Osteoblast (primary cell): ENCODE measurements around the gene MBP. TPM values are rescaled to one million over a fixed set of nuclear protein-coding genes. Genes with fewer than 3 reads are reported as not detected.

ENCODE experiments used
- DNase-seq: peaks from one replicate; pipeline ENCODE4 v3.0.0; 2011; ENCODE audit warnings: low spot score, mixed read lengths; ENCODE audit not compliant: insufficient read length; ENCODE audit errors: missing footprints
- H2AFZ ChIP-seq: 2 replicates; pipeline ENCODE4 v1.6.0; 2011; ENCODE audit warnings: mild to moderate bottlenecking, low read length
- H3K27ac ChIP-seq: 2 replicates; pipeline ENCODE4 v1.5.1; 2011; ENCODE audit warnings: mild to moderate bottlenecking, low read depth, low read length, moderate library complexity
- H3K27me3 ChIP-seq: 2 replicates; pipeline ENCODE4 v1.6.0; 2012; ENCODE audit warnings: mild to moderate bottlenecking, control low read depth, inconsistent platforms, low read length, moderate library complexity; ENCODE audit not compliant: insufficient read depth
- H3K36me3 ChIP-seq: 2 replicates; pipeline ENCODE4 v1.5.1; 2011; ENCODE audit warnings: mild to moderate bottlenecking, low read length, control low read depth, moderate library complexity; ENCODE audit not compliant: insufficient read depth
- H3K4me1 ChIP-seq: 2 replicates; pipeline ENCODE4 v1.5.1; 2011; ENCODE audit warnings: mild to moderate bottlenecking, low read length, control low read depth, moderate library complexity; ENCODE audit not compliant: insufficient read depth
- H3K4me2 ChIP-seq: 2 replicates; pipeline ENCODE4 v1.6.0; 2011; ENCODE audit warnings: mild to moderate bottlenecking, low read length; ENCODE audit not compliant: insufficient read depth
- H3K4me3 ChIP-seq: fragments of 200-600 bp; sonication (generic); 3 replicates; pipeline ENCODE4 v1.5.1; 2012; ENCODE audit warnings: mild to moderate bottlenecking, low read length, inconsistent platforms; ENCODE audit not compliant: insufficient read depth
- H3K79me2 ChIP-seq: 2 replicates; pipeline ENCODE4 v1.6.0; 2012; ENCODE audit warnings: mild to moderate bottlenecking, low read length, control low read depth, inconsistent platforms; ENCODE audit not compliant: insufficient read depth
- H3K9me3 ChIP-seq: 2 replicates; pipeline ENCODE4 v1.5.1; 2011; ENCODE audit warnings: low read depth, low read length, control low read depth
- H4K20me1 ChIP-seq: 2 replicates; pipeline ENCODE4 v1.6.0; 2012; ENCODE audit warnings: mild to moderate bottlenecking, low read length, control low read depth; ENCODE audit not compliant: insufficient read depth
- CTCF ChIP-seq: IDR thresholded peaks from 2 replicates; pipeline ENCODE4 v1.5.1; 2011; ENCODE audit warnings: mild to moderate bottlenecking, low read depth, low read length, moderate library complexity; ENCODE audit errors: extremely low read depth
- total RNA-seq: library from RNA; depleted of rRNA; stranded (reverse); fragments of >200 nt; gene quantifications from 2 replicates; pipeline ENCODE4 v1.2.3, GENCODE V29; 2012

The MBP gene
- total RNA-seq, 1 donor, result 2.2 TPM

DNA sequence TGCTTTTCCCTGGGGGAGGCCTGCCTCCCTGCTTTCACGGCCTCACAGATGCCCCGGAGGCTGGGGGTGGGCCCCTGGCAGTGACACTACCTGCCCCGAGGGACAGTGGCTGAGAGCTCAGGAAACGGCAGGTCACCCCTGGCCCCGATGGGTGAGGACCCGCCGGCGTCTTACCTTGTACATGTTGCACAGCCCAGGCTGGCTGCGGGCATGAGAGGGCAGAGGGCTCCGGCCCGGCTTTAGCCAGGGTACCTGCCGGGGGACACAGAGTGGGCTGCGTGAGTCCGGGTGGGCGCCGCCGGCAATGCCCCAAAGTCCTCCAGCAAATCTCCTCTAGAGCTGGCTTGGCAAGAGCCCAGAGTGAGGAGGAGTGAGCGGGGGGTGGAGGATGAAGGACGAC is 122.9 kb downstream of the MBP start:
- no peak for DNase-seq
- Histone ChIP-seq H3K79me2 (no peaks in the 10 kb centered on the region), H3K27me3 (peaks cover 20% of the 10 kb centered on the region), H3K4me2 (no peak overlapping the region), H3K27ac (no peak overlapping the region), H2AFZ (no peak overlapping the region), H3K9me3 (no peaks in the 10 kb centered on the region), H3K36me3 (no peaks in the 10 kb centered on the region), H3K4me3 (no peak overlapping the region), H4K20me1 (no peaks in the 10 kb centered on the region), H3K4me1 (no peaks in the 10 kb centered on the region)
- no peak for TF ChIP-seq CTCF

DNA sequence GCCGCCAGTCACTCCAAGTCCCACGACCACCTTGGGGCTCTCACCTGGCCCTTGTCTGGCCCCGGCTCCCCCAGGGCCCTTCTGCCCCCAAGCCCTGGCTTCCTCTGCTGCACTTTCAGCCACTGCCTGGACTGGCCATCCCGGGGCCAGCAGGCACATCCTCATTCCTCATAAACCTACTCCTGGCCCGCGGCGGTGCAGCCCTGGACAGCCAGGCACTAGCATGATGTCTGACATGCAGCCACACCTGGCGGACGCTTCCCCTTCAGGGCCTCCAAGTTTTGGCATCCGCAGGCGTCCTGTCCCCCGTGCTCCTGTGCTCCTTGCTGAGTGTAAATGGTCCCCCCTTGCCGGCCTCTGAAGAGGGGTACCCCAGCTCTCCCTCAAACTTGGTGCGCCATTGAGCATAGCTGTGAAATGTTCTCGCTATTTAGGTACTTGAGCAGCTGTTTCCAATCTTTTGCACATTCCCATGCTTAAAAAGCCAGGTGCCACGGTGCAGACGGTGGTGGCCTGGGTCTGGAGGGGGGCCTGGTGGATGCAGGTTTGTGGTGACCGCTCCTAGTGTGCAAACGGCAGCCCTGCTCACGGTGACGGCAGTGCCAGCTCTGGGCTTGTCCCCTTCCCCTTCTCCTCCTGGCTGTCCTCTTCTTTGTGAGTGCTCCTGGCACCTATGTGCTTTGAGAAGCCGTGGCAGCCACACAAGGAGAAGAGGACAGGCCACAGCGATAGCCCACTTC is 123.8 kb downstream of the MBP start:
- H3K9me3 ChIP-seq, result no peaks in the 10 kb centered on the region
- no peaks in the 10 kb centered on the region for H4K20me1 ChIP-seq
- no peak overlapping the region for H3K4me3 ChIP-seq
- H3K27me3 ChIP-seq, result peaks cover 20% of the 10 kb centered on the region
- no peak overlapping the region for H3K27ac ChIP-seq
- no peaks in the 10 kb centered on the region for H3K36me3 ChIP-seq
- H3K79me2 ChIP-seq, result no peaks in the 10 kb centered on the region
- H2AFZ ChIP-seq, result no peak overlapping the region
- no peak for TF ChIP-seq CTCF
- H3K4me1 ChIP-seq, result no peaks in the 10 kb centered on the region
- DNase-seq, result no peak
- H3K4me2 ChIP-seq, result no peak overlapping the region

DNA sequence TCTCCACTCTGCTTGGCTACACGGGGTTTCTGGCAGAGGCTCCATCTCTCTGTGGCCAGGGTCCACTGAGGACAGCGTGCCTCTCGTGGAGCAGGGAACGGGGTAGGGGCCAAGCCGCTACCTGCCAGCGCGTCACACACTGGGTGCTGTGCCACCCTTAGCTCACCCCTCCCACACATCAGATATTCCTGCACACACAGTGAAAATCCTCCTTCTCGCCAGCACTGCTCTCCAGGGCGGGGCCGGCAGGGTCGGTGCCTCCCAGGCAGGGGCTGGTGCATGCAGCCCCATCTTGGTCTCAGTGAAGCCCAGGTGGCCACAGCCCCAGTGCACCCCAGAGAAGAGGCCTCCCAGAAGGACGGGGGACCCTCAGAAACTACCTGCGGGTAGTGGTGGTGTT is 124.6 kb downstream of the MBP start:
- H4K20me1 ChIP-seq, result no peaks in the 10 kb centered on the region

DNA sequence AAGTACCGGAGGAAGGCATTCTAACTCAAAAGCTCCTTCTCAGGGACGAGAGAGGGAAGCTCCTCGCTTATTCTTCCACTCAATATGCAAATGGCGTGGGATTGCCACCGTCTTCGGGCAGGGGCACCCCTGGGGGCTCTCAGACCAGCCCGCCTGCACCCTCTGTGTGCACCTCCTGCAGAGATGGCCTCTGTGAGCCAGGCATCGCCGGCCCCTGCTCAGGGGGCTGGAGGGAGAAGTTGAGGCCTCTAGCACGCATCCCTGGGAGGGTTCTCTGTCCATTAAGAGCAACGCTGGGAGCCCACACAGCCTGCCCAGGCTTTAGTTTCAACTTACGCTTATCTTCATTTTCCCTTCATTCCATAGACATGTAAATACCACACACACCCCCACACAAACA is 125.3 kb downstream of the MBP start:
- Histone ChIP-seq H3K9me3 (no peaks in the 10 kb centered on the region), H3K36me3 (no peaks in the 10 kb centered on the region), H3K27me3 (peaks cover 18% of the 10 kb centered on the region), H3K4me2 (no peak overlapping the region), H4K20me1 (no peaks in the 10 kb centered on the region), H2AFZ (no peak overlapping the region), H3K4me3 (no peak overlapping the region), H3K27ac (no peak overlapping the region), H3K4me1 (no peaks in the 10 kb centered on the region), H3K79me2 (no peaks in the 10 kb centered on the region)
- no peak for TF ChIP-seq CTCF
- DNase-seq, result no peak

More for the DNA sequence above, 124.6 kb downstream of the MBP start:
- Histone ChIP-seq H2AFZ (no peak overlapping the region), H3K4me2 (no peak overlapping the region), H3K79me2 (no peaks in the 10 kb centered on the region), H3K9me3 (no peaks in the 10 kb centered on the region), H3K27ac (no peak overlapping the region), H3K27me3 (peaks cover 20% of the 10 kb centered on the region), H3K4me3 (no peak overlapping the region), H3K4me1 (no peaks in the 10 kb centered on the region), H3K36me3 (no peaks in the 10 kb centered on the region)
- no peak for DNase-seq
- no peak for TF ChIP-seq CTCF
